HG02943 (cell line): Measurements from ENCODE around the gene RHOV.

Experiments
- ATAC-seq: cut with Tn5 transposase; IDR thresholded peaks from one replicate; pipeline ENCODE4 v1.9.1; 2021; ENCODE audit warnings: mild to moderate bottlenecking, low read depth, moderate library complexity; ENCODE audit not compliant: unreplicated experiment

Gene RHOV, protein sequence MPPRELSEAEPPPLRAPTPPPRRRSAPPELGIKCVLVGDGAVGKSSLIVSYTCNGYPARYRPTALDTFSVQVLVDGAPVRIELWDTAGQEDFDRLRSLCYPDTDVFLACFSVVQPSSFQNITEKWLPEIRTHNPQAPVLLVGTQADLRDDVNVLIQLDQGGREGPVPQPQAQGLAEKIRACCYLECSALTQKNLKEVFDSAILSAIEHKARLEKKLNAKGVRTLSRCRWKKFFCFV

DNA sequence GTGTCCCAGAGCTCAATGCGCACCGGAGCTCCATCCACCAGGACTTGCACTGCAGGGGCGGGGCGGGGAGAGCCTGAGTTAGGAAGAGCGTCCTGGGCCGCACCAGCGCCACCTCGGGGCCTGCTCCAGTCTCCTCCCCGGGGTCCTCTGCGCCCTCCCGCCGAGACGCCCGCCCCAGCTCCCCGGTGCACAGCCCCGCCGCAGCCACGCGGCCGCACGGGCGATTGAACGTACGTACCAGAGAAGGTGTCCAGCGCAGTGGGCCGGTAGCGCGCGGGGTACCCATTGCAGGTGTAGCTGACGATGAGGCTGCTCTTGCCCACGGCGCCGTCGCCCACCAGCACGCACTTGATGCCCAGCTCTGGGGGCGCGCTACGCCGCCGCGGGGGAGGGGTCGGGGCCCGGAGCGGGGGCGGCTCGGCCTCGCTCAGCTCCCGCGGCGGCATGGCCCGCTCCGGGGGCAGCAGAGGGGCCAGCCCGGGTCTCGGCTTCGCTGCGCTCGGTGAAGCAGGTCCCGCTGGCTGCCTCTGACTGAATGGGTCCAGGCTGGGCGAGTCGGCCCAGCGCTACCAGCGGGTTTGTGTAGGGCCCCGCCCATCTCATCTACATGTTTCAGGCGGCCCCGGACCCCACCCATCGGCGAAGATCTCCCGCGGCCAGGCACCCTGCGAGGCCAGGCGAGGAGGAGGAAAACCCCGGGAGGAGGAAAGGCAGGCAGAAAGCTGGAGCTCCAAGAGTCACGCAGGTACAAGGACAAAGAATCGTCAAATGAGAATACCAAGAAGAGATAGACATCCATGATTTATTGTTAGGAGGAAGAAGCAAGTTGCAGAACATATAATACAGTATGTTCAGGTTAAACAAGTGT is at the start of gene RHOV:
RHOV (minus strand) TSS at position 541 of the 868 bp plus-strand sequence; CDS start at position 446, 95 bp downstream.
- no peak for ATAC-seq

DNA sequence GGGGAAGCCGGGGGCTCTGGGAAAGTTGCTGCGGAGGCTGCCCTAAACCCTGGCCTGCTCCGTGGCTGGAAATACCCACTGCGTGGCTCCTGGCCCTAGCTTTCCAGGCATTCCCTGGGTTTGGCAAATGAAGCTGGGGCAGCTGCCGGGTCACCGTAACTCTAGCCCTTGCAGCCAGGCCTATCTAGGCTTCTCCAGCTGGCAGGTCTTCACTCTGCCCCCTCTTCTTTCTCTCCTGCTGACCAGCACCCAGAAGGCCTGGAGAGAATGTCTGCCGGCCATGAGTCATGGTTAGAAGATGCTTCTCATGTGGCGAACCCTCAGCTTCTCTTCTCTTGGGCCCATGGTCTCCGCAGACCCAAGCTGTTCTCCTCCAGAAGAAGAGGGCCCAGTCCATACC is 49.5 kb upstream of the RHOV start:
- ATAC-seq: no peak

DNA sequence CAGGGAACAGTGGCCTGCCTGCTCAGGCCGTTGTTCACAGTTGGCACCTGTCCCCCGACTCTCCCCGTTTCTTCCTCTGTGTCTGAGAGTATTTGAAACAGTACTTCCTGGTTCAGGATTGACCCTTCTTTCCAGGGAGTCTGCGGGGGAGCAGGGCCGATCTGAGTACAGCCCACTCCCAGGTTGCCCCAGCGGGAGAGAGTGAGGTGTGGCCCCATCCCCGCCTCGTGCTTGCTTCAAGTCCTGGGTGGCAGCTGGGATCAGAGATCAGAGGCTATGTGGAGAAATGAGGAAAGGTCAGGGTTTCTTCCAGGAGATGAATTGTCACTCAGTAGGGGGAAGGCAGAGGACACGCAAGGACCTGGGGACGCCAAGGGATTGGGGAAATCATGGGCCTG is 48.6 kb upstream of the RHOV start:
- no peak for ATAC-seq

DNA sequence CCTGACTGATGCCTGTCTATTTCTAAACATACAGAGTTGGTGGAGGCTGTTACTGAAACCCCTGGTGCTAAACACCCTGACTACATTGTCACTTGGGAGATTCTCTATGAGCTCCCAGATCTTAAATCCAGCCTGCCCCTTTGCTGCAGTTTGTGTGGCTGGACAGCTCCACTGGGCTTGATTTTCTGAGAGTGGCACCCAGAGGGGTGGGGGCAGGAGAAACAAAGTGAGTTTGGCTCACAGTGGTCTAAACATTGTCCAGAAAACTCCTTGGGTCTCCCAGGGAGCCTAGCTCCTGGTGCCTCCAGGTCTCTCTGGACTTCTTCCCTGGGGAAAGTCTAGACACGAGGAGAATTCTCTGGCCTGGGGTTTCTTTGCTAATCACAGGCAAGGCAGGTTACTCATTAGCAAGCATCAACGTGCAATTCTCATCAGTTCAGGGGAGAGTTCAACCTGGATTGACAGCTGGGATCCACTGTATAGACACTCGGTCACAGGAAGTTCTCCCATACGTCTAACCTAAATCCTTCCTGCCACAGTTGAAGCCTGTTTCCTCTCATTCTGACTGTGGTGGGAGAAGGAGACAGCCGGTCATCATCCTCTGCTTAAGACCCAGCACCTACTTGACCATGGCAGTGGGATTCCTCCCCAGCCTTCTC is 48.0 kb upstream of the RHOV start:
- no peak for ATAC-seq

DNA sequence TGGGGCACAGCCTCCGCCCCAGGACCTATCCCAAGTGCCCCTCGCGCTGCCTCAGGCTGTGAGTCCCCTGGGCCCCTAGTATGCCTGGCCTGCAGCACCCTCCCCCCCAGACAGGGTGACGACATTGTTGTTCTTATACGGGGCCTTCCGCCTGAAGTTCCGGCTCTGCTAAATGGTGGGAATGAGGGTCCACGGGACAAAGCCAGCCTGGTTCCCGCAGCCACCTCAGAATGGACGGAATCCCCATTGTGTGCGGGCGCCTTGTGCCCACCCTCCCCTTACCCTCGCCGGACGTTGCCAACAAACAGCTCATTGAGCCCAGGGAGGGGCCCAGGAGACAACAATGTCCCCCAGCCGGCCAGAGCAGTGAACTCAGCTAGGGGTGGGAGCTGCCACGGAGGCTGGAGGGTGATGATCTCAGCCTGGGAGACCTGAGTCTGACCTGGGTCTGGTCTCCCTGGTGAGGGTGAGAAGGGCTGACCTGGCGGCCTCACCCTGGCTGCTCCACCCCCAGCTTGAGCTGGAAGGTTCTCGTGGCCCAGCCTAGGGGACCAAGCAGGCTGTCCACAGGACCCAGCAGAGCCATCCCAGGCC is 44.9 kb upstream of the RHOV start:
- no peak for ATAC-seq

DNA sequence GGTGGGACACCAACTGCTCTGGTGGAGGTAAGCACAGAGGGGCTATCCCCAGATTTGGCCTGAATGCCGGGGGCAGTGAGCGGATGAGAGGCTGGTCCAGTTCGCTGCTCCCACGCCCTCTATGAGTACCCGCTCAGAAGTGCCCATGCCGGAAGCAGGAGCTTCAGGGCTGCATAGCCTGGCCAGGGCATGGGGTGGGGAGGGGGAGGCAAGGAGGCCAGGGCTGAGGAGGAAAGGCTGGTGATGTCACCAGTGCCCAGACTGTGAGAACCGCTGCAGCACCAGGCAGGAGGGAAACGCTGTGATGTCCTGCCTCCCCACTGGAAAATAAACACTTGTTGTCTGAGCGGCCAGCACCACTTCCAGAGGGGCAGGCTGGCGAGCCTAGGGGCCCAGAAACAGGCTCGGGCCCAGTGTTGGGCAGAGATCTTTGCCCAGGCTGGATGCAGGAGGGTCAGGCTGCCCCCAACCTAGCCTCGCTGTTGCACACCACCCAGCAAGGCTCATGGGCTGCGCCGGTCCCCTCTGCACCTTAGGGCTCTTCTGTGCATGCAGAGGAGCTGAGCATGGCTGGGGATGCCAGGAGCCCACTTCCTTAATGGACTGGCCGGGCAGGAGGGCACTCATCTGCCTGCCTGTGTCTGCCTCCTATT is 44.2 kb upstream of the RHOV start:
- no peak for ATAC-seq

DNA sequence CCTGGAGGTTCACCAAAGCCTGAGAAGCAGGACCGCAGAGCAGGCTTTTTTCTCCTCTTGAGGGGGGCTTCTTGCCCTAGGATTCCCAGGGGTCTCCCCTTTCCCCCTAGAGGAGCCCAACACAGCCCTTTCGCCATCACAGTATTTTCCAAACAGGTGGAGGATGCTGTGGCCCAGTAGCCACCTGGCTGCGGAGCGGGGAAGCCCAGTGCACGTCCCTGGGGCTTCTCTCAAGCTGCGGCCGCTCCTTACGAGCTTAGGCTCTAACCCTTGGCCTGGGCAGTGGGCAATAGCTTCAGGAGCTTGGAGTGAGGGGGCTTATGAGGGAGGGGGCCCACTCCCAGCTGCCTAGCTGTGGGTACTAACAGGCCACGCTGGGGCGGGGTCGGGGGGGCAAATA is 43.6 kb upstream of the RHOV start:
- no peak for ATAC-seq

DNA sequence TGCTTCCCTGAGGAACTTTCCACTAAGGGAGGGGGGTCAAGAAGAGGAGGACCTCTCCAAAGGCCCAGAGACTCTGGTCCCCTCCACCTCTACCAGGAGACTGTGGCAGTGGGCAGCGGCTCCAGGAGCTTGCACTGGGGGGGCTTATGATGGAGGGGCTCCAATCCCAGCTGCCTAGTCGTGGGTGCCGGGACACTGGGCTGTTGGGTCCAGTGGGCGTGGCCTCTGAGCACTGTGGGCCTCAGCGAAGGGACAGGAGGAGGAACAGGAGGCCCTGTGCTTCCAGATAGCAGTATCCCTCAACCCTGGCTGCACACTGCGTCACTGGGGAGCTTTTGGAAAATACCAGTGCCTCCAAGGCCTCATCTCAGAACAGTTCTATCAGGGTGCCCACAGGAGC is 41.6 kb upstream of the RHOV start:
- no peak for ATAC-seq

DNA sequence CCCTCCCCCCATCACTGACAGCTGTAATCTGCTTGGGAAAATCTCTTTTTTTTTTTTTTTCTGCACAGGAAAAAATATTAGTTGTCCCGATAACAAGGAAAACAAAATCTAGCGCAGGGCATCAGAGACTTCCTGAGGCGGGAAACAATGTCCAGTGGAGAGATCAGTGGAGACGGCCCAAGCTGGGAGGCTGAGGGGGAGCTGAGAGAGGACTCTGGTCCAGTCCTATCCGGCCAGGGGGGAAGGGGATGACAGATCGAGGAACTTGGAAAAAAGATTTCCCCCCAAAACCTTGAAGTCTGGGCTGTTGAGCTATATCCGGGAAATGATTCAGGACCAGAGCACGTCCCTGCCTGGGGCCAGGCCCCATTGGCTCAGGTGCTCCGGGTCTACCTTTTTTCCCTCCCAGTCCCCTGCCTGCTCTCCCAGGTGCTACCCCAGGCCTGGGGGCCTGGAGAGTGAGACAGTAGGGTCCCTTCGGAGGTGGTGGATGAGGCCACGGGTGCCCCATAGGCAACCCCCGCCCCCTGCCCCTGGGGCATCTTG is 41.2 kb upstream of the RHOV start:
- ATAC-seq: no peak

DNA sequence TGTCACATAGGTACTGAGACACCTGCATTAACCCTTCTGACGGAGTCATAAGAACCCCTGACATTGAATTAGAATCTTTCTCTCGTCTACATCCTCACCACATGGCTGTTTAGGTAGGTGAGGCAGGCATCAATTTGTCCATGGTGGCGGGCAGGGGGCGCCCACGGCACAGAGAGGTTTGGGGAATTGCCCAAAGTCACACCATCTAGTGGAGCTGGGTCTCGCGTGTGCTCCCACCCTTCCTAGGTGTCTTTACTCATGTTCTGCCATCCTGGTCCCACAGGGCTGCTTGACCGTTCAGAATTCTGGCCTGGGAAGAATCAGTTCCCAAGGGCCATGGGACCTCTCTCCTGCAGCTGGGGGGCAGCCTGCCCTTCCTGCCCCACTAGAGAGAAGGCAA is 40.5 kb upstream of the RHOV start:
- no peak for ATAC-seq

DNA sequence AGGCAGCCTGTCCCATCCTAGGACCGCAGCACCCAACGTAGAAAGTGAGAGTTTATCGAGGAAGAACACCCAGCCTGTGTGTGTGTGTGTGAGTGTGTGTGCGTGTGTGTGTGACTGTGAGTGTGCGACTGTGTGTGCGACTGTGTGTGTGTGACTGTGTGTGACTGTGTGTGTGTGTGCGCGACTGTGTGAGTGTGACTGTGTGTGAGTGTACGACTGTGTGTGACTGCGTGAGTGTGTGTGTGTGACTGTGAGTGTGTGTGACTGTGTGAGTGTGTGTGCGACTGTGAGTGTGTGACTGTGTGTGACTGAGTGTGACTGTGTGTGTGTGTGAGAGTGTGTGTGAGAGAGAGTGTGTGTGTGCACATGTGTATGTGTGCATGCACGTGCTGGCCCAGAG is 40.0 kb upstream of the RHOV start:
- ATAC-seq: no peak

DNA sequence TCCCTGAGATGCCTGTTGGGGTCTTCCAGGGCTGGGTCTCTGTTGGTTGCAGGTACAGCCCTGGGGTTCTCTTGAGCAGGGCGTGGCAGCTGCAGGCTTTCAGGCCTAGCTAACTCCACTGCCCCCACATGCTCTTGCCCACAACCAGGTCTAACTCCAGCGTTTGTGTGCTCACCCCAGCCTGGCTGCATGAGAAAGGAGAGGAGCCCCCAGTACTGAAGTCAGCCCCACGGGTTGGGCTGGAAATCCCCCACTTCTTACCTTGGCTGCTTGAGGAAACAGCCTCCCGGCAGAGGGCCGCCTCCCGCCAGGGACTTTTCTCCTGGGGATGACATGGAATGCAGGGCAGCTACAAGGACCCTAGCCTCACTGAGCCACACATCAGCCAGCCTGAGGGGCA is 38.4 kb upstream of the RHOV start:
- no peak for ATAC-seq

DNA sequence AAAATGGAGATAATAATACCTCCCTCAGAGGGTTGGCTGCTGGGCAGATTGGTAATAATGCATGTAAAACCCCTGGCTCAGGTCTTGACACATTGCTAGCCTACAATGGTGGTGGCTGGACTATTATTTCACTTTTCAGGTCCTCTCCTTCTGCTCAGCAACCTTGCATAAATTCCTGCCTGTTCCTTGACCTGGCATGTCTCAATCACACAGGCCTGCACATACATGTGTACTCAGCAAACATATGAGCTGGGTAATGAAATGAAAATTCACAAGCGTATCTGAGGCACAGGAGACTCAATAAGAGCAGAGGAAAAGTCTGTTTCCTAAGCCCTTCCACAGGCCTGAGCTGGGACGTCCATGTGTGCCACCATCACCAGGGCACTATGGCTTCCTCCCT is 37.7 kb upstream of the RHOV start:
- no peak for ATAC-seq

DNA sequence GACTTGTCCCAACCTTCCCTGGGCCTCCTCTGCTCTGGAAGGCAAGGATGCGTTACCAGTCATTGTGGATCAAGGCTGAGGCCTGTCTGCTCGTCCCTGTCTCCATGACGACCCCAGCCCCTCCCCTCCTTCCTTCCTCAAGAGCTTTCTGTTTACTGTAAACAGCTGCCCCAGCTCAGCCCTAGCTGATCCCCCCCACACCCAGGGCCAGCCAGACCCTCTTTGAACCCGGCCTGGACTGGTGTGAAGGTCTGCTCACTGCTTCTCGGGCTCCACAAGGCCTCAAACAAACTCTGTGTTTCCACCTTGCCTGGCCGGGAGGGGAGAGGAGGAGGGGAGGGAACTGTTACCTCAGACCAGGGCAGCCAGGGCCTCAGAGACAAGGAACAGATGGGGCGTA is 37.1 kb upstream of the RHOV start:
- no peak for ATAC-seq

DNA sequence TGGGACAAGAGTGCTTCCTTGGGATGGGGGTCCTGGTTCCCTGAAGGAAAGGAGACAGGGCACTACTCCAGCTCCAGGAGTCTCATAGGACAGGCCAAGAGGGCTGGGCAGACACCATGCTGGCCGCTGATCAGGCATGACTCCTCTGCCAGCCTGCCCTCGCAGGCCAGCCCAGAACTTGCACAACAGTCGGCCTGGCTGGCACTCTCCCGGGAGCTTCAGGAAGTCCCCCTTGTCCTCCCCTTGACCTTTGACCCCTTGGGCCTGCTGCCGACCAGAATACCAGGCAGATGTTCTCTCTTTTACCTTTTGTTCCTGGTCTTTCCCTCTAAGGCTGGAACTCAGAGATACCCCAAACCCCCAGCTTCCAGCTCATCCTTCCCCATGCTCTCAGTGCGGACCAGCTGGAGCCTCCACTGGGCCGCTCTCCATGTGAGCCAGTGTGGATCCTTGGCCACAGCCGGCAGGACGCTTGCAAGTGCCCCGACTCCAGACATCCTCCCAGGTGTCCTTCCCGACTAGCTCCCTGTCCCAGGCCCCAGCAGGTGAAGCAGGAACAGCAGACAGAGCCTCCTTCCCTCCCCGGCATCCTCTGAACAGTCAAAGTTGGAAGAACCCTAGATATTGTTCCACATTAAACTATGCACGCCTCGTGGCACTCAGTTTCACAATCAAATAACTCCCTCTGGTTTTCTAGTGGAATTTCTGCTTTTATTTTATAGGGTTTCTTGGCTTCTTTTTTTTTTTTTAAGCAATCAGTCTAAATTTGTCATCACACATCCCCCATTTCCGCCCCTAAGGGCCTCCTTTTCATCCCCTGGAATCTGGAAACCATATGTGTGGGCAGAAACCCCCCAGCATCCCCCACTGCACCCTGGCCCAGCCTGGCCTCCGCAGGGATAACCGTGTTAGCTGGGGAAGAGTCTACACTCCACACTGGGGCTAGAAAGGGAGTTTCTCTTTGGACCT is 35.9 kb upstream of the RHOV start:
- ATAC-seq: no peak

DNA sequence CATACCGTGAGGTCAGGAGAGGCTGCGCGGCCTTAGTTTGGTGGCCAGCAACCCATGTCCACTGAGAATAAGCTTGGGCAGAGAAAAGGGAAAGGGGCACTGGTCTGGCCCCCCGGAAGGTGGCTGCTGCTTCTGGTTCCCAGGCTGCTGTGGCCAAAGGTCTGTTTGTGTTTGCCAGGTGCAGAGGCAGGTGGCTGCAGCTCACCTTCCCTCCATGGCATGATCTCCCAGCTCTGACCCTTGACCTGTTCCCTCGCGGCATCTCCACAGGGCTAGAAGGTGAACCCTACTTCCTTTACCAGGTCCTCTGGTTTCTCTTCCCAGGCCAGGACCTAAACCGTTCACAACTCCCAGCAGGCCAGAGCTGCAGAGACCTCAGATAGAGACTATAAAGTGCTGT is 34.1 kb upstream of the RHOV start:
- ATAC-seq: no peak

DNA sequence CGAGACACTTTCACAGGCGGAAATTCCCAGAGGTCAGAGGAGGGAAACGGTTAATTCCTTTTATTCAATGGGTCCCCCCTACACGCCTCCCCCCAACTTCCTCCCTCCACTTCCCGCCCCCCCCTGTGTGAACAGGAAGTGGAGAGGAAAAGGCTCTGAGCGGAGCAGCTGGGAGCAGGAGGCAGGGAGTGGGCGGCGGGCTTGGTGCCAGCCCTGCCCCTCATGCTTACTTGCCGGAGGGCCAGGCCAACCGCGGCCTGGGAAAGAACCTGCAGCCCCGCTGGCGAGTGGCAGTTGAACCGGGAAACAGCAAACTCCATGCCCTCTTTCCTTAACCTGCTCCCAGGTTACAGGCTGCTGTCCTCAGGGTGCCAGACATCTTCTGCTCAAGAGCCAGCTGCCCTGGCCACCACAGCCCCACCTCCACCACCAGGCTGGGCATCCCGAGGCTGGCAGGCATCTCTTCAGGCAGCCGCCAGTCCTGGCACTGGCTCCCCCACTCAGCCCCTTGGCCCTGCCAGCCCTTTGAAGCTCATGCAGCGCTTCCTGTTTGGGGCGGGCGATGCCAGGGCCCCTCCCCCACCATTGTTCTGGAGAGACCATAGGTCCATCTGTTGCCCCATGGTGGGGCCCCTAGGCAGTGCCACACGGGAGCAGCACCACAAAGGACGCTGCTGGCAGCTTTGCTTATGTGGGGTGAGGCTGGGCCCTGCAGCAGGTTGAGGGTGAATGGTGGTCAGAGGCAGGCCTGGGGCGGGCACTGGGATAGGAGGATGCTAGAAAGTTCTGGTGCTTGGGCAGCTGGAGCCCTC is 33.2 kb upstream of the RHOV start:
- ATAC-seq: no peak
